GM18520 (cell line): Measurements from ENCODE around the gene SLC25A13.
A peak's percentile ranks its signal among the peaks of the same experiment; 100 is the strongest.

Experiments
- ATAC-seq: cut with Tn5 transposase; IDR thresholded peaks from one replicate; pipeline ENCODE4 v1.9.1; 2021; ENCODE audit not compliant: unreplicated experiment

The SLC25A13 gene

GRCh38 chr7:96322847-96323461, 1.1 kb upstream of the SLC25A13 start:
- no peak for ATAC-seq

GRCh38 chr7:96322373-96322695, 436 bp upstream of the SLC25A13 start:
- no peak for ATAC-seq

- ATAC-seq = peak; percentile 18
Measured at GRCh38 chr7:96321031-96321657, 754 bp downstream of the SLC25A13 start.

GRCh38 chr7:96320442-96320841, 1.5 kb downstream of the SLC25A13 start:
- ATAC-seq = peak; percentile 60

GRCh38 chr7:96319439-96319838, 2.5 kb downstream of the SLC25A13 start:
- ATAC-seq = no peak

GRCh38 chr7:96316949-96317348, 4.9 kb downstream of the SLC25A13 start:
- ATAC-seq = no peak

- ATAC-seq = no peak
Measured at GRCh38 chr7:96315125-96315512, 6.8 kb downstream of the SLC25A13 start.

- no peak for ATAC-seq
Measured at GRCh38 chr7:96314402-96315124, 7.3 kb downstream of the SLC25A13 start.

- ATAC-seq = no peak
Measured at GRCh38 chr7:96313940-96314339, 8.0 kb downstream of the SLC25A13 start.

- ATAC-seq = no peak
Measured at GRCh38 chr7:96312502-96312901, 9.4 kb downstream of the SLC25A13 start.

GRCh38 chr7:96311967-96312366, 9.9 kb downstream of the SLC25A13 start:
- no peak for ATAC-seq

GRCh38 chr7:96310110-96310509, 11.8 kb downstream of the SLC25A13 start:
- ATAC-seq = no peak

GRCh38 chr7:96308950-96309263, 13.0 kb downstream of the SLC25A13 start:
- no peak for ATAC-seq

- ATAC-seq = no peak
Measured at GRCh38 chr7:96308253-96308949, 13.5 kb downstream of the SLC25A13 start.

GRCh38 chr7:96306385-96307125, 15.3 kb downstream of the SLC25A13 start:
- ATAC-seq = no peak

GRCh38 chr7:96305915-96306314, 16.0 kb downstream of the SLC25A13 start:
- ATAC-seq = no peak

- no peak for ATAC-seq
Measured at GRCh38 chr7:96304573-96304972, 17.3 kb downstream of the SLC25A13 start.

GRCh38 chr7:96303686-96304443, 18.0 kb downstream of the SLC25A13 start:
- no peak for ATAC-seq

- ATAC-seq = no peak
Measured at GRCh38 chr7:96303105-96303685, 18.7 kb downstream of the SLC25A13 start.

- ATAC-seq = no peak
Measured at GRCh38 chr7:96300986-96301385, 20.9 kb downstream of the SLC25A13 start.
